GM19324 (cell line): ENCODE results near the gene KIF2C.
"Not testable (repeated sequence)": the region's sequence is repeated elsewhere in the genome, so short reads cannot be mapped to it uniquely, and the experiment has no call there.

Source experiments
- ATAC-seq: cut with Tn5 transposase; IDR thresholded peaks from one replicate; pipeline ENCODE4 v1.9.1; 2021; ENCODE audit warnings: mild to moderate bottlenecking, moderate library complexity; ENCODE audit not compliant: unreplicated experiment, low FRiP score

Gene KIF2C

GRCh38 chr1:44766421-44766820 lies 26.8 kb downstream of the KIF2C start:
- not testable (repeated sequence) for ATAC-seq

GRCh38 chr1:44775078-44775929 lies 35.7 kb downstream of the KIF2C start, which contains the start of gene RPS8:
TSS of gene RPS8 (plus strand) at chr1:44775540. CDS start at chr1:44775597, 57 bp downstream.
- ATAC-seq, result peak; percentile 79

DNA sequence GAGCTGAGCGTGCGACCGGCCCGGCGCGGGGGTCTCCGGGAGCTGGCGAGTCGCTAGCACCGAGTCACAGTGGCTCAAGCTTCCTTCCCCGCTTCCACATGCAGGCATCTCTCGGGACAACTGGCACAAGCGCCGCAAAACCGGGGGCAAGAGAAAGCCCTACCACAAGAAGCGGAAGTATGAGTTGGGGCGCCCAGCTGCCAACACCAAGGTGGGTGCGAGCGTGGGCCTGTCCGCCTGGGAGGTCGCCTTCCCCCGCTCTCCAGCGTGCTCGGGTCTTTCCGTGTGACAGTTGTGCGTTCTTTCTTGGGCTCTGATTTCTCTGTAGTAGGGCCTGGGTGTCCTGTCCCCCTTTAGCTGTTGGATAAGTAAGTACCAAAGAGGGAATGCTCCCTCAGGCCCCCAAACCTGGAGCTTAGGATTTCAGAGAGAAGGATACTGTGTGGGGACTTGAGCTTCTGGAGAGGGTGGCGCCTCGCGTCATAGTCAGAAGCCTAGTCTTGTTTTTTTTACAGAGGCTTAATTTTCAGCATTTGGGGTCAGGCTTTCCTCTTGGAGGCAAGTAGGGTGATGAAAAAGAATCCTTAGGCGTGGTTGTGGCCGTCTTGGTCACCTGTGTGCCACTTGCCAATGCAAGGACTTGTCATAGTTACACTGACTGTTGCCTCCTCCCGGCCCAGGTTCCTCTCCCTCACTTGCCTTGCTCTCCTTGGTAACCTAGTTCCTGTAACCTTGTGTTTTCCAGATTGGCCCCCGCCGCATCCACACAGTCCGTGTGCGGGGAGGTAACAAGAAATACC lies 36.5 kb downstream of the KIF2C start:
- peak; percentile 18 for ATAC-seq

GRCh38 chr1:44776730-44777068 lies 37.1 kb downstream of the KIF2C start:
- ATAC-seq, result no peak

- ATAC-seq, result no peak
Observed at GRCh38 chr1:44777547-44777946, 37.9 kb downstream of the KIF2C start.

- ATAC-seq, result no peak
Observed at GRCh38 chr1:44777969-44778635, 38.5 kb downstream of the KIF2C start.

- ATAC-seq, result no peak
Observed at GRCh38 chr1:44778705-44779576, 39.3 kb downstream of the KIF2C start.

- ATAC-seq, result no peak
Observed at GRCh38 chr1:44780583-44781121, 41.0 kb downstream of the KIF2C start.

DNA sequence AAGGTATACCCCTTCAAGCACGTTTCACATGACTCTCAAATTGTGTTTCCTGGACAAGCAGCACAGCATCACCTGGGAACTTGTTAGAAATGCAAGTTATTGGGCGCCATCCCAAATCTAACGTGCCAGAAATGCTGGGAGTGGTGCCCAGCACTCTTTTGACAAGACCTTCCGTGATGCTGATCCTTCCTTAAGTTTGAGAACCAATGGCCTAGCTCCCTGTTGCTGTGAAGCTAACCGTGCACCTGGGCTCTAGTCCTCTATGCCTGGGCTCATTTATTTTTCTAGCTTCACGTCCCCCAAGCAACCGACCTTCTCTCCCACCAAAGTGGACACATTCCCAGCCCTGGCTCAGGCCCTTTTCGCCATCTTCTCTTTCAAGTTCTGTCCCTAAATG lies 44.1 kb downstream of the KIF2C start:
- ATAC-seq, result no peak

DNA sequence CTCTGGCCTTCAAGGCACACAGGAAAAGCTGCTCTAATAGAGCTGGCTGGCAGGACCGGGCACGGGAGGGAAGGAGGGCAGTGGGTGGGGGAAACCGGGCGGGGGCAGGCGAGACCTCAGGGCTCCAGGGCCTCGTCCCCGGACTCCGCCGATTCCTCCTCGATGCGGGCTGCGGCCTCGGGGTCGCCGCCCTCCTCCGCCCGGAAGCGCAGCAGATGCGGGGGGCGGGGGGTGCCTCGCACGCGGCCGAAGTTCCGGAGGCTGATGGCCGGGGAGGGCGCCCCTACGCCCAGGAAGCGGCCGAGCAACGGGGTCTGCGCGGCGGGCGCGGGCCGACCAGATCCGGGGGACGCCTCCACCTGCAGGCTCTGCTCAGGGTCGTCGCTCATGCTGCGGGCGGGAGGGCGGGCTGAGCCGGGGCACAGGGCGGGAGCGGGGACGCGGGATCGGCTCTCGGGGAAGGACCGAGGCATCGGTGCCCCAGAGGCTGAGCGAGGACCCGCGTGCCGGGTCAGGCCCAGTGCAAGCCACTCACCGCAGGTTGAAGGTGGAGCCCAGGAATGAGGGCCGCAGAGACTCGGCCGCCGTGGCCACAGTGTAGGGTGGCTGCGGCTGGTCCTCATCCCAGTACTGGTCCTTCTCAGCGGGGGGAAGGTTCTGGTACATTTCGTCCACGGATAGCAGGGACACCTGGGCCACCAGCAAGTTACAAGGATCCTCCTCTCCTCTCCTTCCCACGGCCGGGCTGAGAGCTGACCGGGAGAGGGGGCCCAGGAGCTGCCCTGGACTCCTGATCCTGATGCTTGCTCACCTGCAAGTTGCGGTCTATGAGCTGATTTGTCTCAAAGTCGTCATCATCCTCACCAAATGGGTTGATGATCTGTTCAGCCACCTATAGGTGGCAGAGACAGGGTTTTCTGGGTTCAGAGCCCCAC lies 44.7 kb downstream of the KIF2C start:
- ATAC-seq, result no peak

- no peak for ATAC-seq
Observed at GRCh38 chr1:44785029-44785380, 45.4 kb downstream of the KIF2C start.

DNA sequence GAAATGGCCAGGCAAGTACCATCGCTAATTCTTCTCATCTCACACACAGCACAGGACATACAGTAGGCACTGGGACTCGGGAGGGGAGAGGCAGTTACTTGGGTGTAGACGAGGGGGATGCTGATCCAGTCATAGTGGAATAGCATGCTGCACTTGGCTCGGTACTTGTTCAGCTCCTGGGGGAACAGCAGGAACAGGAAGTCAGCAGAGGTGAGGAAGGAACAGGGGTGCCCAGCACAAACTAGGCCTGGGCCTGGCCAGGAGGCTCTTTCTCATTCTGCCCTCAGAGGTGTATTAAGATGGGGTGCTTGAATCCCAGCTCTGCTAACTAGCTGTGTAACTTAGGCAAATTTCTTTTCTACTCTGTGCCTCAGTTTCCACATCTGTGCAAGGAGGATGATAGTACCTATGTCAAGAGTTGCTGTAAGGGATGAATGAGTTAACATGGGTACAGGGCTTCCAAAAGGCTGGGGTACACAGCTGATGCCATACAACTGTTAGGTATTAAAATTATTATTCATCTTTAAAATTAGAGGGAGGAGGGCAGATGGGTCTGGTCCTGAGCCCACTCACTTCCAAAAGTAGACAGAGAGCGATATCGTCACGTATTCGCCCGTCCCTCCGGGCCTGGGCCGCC lies 46.0 kb downstream of the KIF2C start:
- ATAC-seq, result no peak

DNA sequence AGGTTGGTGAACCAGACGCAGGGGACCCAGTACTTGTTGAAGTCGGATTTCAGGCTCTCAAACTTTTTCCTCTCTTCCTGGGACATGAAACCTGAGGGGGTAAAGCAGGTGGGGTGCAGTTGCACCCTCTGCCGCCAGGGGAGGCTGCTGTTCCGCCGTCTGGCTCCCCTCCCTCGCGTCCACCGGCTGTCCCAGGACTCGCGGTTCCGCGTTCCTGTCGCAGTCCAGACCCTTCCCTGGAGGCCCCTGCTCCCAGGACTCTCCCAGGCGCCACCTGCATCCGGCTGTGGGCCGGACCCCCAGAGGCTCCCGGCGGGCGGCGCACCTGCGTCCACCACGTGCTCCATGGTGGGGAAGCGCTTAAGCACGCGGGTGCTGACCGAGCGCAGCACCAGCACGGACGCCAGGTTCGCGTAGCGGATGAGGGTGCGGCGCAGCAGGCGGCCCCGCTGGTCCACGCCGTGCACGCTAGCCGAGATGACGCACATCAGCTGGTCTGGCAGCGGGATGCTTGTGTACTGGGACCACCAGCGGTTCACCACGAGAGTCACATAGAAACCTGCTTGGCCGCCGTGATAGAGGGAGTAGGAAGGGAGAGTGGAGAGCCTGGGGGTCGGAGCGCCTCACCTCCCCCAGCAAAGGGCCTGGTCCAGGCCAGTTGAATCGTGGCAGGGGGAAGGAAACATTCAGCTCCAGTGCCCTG lies 46.7 kb downstream of the KIF2C start:
- ATAC-seq, result no peak

DNA sequence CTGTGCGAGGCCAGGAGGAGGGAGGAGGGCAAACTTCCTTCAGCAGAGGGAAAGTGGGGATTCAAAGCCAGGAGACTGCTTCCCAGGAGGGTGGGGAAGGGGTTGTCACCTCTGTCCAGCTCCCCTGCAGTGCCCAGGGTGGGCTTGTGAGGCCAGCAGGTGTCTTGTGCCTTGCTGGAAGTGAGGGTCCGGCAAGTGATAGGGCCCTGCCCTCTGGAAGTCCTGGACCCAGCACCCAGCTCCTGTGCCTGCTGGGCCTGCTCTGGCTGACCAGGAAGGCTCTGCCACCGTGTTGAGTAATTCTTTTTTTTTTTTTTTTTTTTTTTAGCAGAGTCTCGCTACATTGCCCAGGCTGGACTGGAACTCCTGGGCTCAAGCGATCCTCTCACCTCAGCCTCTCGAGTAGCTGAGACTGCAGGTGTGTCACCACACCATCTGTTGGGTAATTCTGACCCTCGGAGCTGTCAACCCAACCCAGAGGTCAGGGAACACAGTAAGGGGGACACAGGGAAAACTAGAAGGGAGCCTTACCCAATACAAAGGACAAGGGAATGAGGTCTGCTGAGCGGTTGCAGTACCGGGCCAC lies 47.3 kb downstream of the KIF2C start:
- no peak for ATAC-seq

DNA sequence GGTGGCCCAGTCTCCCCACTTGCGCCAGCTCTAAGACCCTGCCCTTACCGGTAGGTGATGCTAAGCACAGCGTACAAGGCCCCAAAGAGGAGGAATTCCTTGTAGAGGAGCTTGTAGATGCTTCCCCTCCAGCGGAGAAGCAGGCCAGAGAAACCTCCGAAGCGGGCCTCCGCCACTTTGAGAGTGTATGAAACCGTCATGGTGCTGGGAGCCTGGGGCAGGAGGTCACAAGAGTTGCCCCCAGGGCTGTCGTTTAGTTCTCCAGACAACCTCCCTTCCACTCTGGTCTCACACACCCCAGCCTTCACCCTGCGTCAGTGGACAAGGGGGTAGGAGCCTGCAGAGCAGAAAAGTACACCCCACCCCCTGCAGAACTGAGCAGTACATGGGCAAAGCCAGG lies 47.9 kb downstream of the KIF2C start:
- no peak for ATAC-seq

DNA sequence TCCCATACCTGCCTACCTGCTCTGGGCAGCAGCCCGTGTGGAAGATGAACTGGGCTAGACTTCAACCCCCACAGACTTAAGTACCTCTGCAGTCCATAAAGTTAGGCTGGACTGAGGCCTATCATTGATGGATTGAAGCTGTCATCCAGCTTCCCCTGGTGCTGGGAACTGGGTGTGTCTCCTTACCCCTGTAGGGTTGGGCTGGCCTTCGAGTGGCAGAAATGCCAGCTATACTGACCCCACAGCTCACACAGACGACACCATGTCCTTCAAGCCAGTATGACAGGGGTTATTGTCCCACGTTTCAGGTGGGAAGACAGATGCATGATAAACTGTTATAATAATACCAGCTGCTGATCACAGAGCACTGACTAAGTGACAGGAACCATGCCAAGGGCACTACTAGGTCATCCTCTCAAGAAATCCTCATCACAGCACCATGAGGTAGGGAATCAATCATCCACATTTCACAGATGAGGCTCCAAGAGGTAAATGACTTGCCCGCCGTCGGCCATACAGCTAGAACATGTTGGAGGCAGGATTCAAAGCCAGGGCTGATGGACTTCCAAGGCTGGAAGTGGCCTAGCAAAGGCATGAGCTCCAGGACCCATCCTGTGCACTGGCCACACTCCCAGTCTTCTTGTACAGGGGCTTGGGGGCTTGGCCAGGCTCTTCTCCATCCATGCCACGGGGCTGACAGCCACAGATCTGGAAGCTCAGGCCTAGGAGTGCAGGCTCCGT lies 48.7 kb downstream of the KIF2C start, which contains the start of gene BEST4:
Gene BEST4, minus strand, starts transcription at position 51 of the 741 bp plus-strand sequence. CDS start 465 bp downstream, outside the sequence.
- ATAC-seq, result no peak
